LoVo (cell line): ENCODE data around the gene HADHA.
A peak's percentile ranks its signal among the peaks of the same experiment; 100 is the strongest.

Source experiments
- DNase-seq: peaks from one replicate; pipeline ENCODE4 v3.0.0-alpha.2; 2016; ENCODE audit warnings: low spot score

Gene HADHA

DNA sequence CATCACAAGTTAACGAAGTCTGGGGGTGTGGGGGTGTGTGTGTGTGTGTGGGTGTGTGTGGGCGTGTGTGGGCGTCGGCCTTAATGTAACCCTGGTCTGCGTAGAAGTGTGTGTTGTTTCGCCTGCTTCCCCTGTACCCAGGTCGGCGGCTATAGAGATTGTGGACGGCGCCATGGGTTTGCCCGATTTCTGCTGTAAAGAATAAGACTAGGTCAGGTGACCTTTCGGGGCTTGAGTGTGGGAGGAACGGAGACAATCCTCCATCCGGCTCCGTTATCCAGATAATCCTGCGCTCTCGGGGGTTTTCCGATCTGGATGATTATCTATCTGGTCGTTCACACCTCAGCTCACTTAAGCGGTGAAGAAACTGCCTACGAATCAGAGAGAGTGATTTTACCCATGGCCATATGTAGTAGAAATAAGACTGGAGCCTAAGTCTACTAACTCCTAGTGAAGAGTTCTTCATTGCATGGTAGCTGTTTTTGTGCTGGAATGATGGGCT lies 850 bp upstream of the HADHA start:
- peak; percentile 39 for DNase-seq

DNA sequence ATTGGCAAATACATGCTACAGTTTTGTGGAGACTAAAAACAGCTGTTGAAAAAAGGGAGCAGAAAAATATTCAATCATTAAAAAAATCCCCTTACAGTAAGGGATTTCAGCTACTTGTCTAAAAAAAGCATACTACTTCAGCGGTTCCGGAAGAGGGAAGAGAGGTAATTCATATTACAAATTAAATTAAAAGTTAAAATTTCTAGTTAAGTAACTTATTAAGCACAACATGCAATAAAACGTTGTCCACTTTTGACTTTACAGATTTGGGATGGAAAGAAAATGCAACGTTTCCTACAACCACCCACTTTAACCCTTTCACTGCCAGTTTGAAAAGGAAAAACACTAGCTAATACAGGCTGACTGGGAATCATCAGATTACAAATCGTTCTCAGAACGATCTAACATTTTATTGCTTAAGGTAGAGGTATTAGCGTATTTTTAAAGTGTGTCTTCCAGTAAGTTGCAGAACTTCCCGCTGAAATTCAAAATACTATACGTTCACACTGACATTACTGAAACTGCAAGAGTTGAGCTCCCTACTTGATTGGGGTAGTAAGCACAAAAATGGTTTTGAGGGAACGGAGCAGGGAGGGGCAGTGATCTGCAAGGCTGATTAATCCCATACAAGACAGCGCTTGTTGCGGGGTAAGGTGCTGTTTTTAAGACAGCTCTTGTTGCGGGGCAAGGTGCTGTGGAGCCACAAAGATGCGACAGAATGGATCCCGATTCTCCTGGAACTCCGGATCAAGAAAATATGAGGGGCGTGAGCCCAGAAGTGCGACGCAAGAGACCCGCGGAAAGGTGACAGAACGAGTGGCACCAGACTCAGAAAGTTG lies 743 bp downstream of the HADHA start:
- DNase-seq: peak; percentile 9

DNA sequence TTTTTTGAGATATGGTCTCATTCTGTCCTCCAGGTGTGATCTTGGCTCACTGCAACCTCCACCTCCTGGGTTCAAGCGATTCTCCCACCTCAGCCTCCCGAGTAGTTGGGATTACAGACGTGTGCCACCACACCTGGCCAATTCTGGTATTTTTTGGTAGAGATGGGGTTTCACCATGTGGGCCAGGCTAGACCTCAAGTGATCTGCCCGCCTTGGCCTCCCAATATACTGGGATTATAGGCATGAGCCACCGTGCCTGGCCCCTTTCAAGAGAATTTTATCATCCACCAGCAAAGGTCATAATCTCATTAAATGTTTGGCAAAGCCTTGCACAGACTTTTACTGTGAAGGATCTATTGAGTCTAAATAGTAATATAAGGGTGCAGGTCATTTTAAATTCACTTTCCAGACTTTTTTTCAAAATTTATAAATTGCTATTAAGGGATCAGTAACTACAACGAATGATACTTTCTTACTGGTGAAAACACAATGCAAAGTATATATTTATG lies 2.5 kb downstream of the HADHA start:
- DNase-seq: no peak

DNA sequence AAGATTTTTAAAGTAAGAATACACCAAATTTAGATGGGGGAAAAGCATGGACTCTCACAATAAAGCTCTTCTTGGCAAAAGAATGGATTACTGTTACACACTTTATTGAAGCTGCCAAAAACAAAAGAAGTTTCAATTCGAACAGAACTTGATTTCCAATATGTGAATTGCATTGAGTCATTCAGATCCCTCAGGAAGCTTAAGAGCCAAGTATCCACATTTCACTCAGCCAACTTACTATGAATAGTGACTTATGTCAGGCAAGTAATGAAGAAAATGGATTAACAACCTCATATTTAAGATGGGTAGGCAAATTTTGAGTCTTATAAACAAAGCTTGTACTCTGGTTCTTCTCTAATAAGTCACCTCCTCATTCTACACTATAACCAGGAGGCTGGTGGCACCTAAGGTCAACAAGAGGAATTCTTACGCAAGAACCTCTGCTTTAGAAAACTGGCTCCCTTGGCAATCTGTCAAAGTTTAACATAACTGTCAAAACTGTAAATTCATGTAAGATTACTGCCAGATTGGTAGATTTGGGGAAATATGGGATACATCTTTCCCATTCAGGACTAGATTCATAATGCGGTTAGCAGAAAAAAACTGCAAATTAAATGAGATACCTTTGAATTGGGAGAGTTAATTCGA lies 6.0 kb downstream of the HADHA start:
- no peak for DNase-seq

DNA sequence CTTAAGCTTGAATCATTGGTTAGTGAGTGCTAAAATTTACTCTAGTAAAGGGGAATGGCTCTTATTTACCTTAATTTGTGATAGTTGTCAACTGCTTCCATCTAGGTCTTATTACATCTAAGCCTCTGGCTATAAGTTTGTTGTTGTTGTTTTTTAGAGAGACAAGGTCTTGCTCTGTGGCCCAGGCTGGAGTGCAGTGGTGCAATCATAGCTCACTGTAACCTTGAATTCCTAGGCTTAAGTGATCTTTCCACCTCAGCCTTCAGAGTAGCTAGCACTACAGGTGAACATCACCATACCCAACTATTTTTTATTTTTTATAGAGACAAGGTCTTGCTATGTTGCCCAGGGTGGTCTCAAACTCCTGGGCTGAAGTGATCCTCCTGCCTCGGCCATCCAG lies 6.6 kb downstream of the HADHA start:
- no peak for DNase-seq

DNA sequence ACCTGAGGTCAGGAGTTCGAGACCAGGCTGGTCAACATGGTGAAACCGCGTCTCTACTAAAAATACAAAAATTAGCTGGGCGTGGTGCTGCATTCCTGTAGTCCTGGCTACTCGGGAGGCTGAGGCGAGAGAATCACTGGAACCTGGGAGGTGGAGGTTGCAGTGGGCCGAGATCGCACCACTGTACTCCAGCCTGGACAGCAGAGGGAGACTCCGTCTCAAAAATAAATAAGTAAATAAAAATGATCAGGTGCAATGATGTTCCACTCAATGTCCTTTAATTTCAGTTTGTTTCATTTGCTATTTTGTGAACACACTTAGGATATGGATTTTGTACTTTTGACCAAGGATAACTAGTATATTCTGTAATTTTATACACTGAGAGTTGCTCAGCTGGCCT lies 9.3 kb downstream of the HADHA start:
- no peak for DNase-seq

DNA sequence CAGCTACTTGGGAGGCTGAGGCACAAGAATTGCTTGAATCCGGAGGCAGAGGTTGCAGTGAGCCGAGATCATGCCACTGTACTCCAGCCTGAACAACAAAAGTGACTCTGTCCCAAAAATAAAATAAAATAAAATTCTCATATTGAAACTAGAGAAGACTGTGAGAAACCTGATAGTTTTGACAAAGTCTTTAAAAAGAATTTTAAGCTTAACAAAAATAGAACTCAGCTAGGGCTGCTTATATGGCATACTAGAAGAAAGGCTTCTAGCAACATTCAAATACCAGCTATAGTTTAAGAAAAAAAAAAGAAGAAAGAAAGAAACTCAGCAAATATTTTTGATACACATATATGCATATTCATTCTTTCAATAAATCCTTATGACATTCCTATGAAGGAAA lies 13.6 kb downstream of the HADHA start:
- no peak for DNase-seq

DNA sequence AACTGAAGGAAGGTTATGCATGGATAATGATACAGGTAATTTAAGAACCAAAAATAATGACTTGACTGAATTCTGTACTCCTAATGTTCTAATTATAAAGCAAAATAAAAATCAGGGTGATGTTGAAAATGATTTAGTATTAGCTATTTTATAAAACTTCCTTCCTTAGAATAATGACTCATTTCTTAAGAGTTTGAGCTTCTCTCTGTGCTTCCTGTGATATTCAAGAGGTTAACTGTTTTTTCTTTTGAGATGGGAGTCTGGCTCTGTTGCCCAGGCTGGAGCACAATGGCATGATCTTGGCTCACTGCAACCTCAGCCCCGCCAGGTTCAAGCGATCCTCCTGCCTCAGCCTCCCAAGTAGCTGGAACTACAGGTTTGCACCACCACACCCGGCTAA lies 14.8 kb downstream of the HADHA start:
- DNase-seq: no peak

DNA sequence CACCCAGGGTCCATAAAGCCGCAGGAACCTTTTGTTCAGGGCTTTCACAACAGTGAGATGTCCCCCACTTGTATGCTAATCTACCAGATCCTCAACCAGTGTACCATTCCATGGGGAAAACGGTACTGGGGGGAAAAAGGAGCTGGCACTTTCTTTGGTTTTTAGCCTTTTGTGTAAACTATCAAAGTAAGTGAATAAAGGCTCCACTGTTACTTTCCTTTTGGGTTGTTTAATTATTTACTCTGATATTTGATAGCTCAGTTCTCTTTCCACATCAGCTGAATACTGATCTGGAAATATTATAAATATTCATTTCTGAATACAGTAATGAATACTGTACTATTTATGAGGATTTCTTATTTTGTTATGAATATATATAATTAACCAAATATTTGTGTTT lies 20.3 kb downstream of the HADHA start:
- DNase-seq: no peak

DNA sequence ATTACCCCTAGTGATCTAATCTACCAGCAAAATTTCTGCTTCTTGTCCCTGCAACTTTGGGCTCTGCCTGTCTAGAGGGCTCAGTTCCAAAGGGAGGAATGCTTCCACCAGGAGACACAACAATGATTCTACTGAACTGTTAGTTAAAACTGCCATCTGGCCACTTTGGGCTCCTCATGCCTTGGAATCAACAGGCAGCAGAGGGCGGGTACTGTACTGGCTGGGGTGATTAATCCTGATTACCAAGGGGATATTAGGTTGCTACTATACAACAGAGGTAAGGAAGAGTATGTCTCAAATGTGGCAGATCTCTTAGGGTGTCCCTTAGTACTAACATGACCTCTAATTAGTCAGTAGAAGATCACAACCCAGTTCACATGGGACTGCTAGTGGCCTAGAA lies 21.4 kb downstream of the HADHA start:
- DNase-seq: no peak

DNA sequence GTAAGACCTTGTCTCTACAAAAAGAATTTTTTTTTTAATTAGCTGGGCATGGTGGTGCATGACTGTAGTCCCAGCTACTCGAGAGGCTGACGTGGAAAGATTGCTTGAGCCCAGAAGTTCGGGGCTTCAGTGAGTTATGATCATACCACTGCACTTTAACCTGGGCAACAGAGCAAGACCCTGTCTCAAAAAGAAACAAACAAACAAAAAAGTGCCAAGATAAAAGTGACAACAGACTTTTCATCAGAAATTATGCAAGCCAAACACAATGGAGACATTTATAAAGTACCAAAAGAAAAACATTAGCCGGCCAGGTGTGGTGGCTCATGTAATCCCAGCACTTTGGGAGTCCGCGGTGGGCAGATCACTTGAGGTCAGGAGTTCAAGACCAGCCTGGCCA lies 26.7 kb downstream of the HADHA start:
- DNase-seq: no peak

DNA sequence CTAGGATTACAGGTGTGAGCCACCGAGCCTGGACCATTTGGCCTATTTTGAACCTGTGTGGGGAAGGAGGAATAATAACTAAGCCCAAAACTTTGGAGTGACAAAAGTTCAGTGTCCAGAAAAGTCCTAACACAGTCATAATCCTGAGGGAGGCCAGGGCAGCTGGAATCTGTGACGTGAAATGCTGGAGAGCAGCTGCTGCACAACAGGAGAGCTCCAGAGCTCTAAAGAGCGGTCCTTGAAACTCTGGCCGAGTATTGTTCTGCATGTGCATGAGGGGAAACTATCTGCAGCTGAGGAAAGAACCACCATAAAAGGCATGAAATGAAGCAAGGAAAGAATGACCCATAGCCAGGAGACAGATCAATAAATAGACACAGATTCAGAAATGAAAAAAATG lies 27.8 kb downstream of the HADHA start:
- DNase-seq: no peak

DNA sequence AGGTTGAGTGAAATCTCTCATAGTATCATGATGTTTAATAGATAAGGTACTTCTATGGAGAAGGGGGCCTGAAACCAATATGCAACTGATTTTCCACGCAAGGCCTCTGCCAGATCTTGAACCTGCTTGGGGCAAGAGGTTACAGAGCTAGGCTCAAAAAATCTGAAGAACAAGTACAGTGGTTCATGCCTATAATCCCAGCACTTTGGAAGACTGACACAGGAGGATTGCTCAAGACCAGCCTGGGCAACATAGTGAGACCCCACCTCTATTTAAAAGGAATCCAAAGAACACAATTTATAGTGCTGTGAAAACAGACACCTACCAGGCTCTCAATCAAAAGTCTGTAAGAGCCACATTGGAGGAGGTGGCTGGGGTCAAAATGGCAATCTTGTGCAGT lies 28.6 kb downstream of the HADHA start:
- no peak for DNase-seq

DNA sequence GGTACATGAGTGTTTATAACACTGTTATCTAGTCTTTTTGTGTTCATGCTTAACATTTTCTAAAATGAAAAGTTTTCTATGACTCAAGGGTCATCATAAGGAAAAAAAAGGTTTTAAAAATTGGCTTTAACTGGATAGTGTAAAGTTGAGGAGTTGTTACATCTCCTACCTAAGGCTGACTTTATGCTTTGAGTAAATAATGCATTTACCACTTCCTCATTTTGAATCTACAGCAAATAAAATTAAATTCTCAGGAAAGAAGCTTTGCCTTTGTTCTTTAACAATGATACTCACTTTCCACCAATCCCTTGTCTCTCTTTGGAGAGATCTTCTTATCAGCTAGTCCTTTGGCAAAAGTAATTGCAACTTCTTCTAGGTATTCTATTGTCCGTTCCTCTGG lies 29.7 kb downstream of the HADHA start:
- DNase-seq: no peak

DNA sequence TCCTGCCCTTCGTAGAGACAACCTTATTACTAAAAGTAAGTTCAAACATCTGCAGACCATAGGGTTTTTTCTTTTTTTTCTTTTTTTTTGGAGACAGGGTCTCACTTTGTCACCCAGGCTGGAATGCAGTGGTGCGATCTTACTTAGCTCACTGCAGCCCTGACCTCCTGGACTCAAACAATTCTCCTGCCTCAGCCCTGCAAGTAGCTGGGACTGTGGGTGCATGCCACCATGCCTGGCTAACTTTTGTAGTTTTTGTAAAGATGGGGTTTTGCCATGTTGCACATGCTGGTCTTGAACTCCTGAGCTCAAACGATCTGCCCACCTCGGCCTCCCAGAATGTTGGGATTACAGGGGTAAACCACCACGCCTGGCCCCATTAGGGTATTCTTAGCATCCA lies 32.4 kb downstream of the HADHA start:
- no peak for DNase-seq

DNA sequence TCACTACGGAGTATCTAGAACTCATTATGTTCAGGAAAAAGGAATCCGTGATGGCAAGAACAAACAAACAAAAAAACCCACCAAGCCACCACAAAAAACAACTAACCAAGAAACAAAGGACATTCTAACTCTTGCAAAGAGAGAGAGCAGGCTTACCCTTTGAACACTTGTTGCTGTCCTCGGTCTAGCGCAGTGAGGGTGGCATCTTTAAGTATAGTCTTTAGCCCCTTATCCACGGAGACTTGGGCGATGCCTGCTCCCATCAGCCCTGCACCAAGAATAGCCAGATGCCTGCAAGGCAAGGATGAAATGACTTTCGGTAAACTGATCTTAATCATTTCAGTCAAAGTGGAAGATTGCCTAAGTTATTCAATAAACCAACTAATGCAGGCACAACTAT lies 40.5 kb downstream of the HADHA start:
- DNase-seq: no peak

DNA sequence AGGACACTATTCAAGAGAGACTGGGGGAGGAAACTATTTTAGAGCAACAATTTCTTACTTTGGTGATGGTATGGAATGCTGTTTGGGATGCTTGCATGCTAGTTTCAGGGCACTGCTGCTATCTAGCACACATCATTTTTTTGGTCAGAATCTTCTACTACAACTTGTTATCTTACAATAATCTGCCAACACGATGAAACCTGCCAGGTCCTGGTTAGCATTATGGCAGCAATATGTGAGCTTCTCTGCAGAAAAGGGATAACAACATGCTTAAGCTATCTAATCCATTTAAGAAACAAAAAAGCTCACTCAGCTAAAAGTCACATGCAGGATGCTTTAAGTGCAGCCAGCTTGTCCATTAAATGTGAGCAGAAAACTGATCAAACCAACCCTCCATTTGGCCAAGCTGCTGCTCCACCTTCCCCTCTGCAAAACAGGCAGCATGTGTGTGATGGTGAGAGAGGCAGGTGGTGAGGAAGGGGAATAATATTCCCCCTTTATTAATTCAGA lies 41.4 kb downstream of the HADHA start:
- no peak for DNase-seq

DNA sequence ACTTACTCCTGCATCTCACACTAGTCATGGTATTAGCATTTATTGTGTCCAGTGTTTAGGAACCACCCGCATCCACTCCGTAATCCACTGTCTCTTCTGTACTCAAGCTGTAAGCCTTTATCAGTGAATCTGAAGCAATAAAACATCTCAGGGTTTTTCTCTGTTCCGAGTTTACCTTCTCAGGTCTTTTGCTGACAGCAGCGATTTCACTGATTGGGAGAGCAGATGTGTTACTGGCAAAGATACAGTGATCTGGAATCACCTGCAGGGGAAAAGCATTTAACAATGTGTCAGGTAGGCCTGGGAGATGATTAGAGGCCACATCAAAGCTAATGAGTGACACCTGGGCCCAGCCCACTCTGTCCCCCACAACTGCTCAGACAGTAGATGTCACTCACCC lies 46.9 kb downstream of the HADHA start:
- DNase-seq: no peak

DNA sequence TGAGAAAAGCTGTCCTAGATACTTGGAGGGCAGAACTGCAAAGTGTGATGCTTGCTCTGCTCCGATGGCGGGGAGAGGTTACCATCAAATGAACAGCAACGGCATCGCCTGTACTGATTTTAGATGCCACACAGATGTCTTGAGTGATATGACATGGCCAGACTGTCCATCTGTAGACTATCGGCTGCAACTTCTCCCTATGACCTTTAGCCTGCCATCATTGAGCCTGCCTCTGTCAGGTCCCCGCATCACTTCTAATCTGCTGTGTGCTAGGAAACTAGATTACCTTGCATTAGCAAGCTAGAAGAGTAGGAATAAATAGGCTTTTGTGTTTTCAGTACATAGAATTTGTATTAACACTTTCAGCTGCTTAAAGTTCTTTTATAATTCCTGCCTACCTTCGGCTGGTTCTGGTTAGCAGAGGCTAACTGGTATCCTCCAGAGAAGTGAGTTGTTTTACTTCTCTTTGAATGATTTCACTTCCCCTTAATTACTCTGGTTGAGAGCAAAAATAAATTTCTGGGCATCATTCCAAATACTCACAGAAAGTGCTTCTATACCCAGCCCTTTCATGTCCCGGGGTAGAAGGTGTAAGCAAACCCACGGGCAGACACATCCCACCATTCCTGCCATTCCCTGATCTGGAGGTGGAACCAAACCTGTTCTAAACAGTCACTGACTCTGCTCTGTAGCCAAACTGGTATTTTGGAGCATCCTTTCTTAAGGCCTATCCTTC lies 47.6 kb downstream of the HADHA start:
- DNase-seq: no peak

DNA sequence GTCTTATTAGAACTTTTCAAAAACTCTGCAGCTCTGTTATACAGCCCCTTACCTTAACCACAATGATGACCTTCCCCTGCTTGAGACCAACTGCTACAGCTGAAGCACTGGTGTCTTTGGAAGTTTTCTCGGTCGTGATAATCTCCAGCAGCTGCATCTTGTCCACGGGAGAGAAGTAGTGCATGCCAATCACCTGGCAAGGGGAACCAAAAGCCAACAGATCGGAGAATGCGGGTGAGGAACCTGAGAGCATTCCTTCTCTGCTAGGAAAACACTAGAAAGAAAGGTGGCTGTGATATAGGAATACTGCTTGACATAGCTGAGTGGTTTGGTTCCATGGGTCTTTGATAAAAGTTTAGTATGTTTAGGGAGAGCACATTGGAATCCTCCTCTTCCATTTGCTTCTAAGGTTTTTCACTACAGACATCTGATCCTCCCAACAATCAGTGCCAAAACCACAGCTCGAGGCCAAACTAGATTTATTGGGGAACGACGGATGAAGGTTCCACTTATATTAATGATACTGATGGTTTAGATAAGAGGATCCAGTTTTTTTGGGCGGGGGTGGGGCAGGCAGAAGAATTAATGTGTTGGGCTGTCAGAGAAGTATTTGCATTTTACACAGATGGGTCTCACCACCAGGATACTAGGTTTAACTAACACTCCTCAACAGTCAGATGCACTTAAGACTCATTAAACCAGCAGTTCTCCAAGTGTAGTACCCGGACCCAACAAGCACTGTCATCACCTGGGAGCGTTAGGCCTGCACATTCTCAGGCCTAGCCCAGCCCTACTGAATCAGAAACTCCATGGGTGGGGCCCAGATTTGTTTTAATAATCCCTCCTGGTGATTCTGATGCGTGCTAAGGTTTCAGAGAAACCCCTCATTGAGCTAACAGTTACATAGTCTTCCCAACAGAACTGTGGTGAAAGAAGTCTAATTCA lies 49.1 kb downstream of the HADHA start:
- DNase-seq: no peak

DNA sequence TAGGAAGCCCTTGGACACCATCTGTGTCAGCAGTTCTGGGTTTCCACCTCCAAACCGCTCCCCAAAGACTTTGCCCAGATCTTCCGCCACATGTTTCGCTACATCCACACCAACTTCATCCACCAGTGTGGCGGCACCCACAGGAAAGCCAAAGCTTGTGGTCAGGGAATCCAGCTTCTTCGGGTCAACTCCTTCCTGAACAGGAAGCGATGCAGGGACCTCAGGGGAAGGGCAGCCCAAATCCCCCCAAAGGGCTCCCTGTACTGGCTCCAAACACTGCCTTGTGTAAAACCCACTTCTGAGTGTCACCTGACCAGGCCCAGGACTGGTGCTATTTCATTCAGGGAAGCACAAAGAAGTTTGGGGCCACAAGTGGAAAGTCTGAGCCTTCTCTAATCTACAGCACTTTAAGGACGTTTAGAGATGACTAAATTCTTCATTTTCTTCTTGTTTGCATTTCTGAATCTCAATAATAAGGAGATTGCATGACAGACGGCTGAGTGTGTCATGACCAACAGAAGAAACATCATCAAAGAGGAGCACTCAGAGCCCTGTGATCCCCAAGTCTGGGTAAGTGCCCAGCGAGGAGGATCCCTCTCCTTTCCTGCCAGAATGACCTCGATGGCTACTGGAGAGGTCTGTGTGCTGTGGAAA lies 50.7 kb downstream of the HADHA start:
- no peak for DNase-seq
